Bone marrow (tissue), 2 donors: ENCODE results near the gene LGR6.
A peak's percentile ranks its signal among the peaks of the same experiment; 100 is the strongest.
"Not testable (repeated sequence)": the region's sequence is repeated elsewhere in the genome, so short reads cannot be mapped to it uniquely, and the experiment has no call there.

Experiments
- DNase-seq, 2 donors: peaks; one replicate each; lab custom pipeline; 2025; lab: John Stamatoyannopoulos, UW

The LGR6 gene

GRCh38 chr1:202179828-202180750, 13.5 kb upstream of the LGR6 start:
- no peak for DNase-seq

GRCh38 chr1:202180751-202181139, 12.9 kb upstream of the LGR6 start:
- DNase-seq: not testable (repeated sequence)

GRCh38 chr1:202181586-202181985, 12.0 kb upstream of the LGR6 start:
- no peak for DNase-seq

- DNase-seq: no peak
Measured at GRCh38 chr1:202182040-202182877, 11.3 kb upstream of the LGR6 start.

GRCh38 chr1:202184750-202185460, 8.7 kb upstream of the LGR6 start:
- peak; percentile 44 to 47 for DNase-seq

GRCh38 chr1:202186327-202186726, 7.3 kb upstream of the LGR6 start:
- no peak for DNase-seq

GRCh38 chr1:202187041-202187671, 6.4 kb upstream of the LGR6 start:
- no peak for DNase-seq

GRCh38 chr1:202187697-202188407, 5.7 kb upstream of the LGR6 start:
- DNase-seq: no peak

- peak in 1 of 2 donors; percentile 59 for DNase-seq
Measured at GRCh38 chr1:202189001-202189790, 4.4 kb upstream of the LGR6 start.

GRCh38 chr1:202189918-202190715, 3.5 kb upstream of the LGR6 start:
- DNase-seq: no peak

- not testable (repeated sequence) for DNase-seq
Measured at GRCh38 chr1:202191391-202191790, 2.2 kb upstream of the LGR6 start.

GRCh38 chr1:202192770-202193613, 607 bp upstream of the LGR6 start:
- DNase-seq: peak in 1 of 2 donors; percentile 11

GRCh38 chr1:202194328-202194648, 689 bp downstream of the LGR6 start:
- DNase-seq: no peak

GRCh38 chr1:202197653-202198365, 4.2 kb downstream of the LGR6 start:
- no peak for DNase-seq

GRCh38 chr1:202198366-202198724, 4.7 kb downstream of the LGR6 start:
- no peak for DNase-seq

GRCh38 chr1:202199040-202199889, 5.7 kb downstream of the LGR6 start:
- no peak for DNase-seq

- no peak for DNase-seq
Measured at GRCh38 chr1:202200112-202200548, 6.5 kb downstream of the LGR6 start.
